AG04449 (cell line): ENCODE results near the gene ACSL5.

Source experiments
- CTCF ChIA-PET: fragments of 350-600 bp; formaldehyde crosslinking; extraction: SDS; loops from one replicate; lab custom pipeline; 2021; ENCODE audit warnings: antibody characterized with exemption; lab: Yijun Ruan, JAX
- POLR2A ChIA-PET: fragments of 400-600, 350-600 bp; formaldehyde crosslinking; extraction: SDS; loops from one replicate; lab custom pipeline; 2020; ENCODE audit warnings: antibody characterized with exemption, inconsistent platforms; lab: Yijun Ruan, JAX
- DNase-seq: peaks from one replicate; pipeline ENCODE4 v3.0.0-alpha.2; 2010; ENCODE audit warnings: low read depth, low spot score
- H3K4me3 ChIP-seq: 2 replicates; pipeline ENCODE4 v1.5.1; 2011; ENCODE audit warnings: low read depth, mild to moderate bottlenecking, control low read depth, low read length
- CTCF ChIP-seq: IDR thresholded peaks from one replicate; pipeline ENCODE4 v1.5.1; 2011; ENCODE audit warnings: mild to moderate bottlenecking, moderate library complexity, low read length, control low read depth, inconsistent platforms; ENCODE audit not compliant: insufficient read depth; ENCODE audit errors: missing control alignments

ACSL5 gene

GRCh38 chr10:112407696-112408095 is 33.8 kb downstream of the ACSL5 start:
- ChIA-PET CTCF (no interaction called here), POLR2A (no interaction called here)
- no peak for TF ChIP-seq CTCF
- no peak for DNase-seq
- H3K4me3 ChIP-seq: no peak overlapping the region

- ChIA-PET POLR2A (no interaction called here), CTCF (no interaction called here)
- H3K4me3 ChIP-seq: no peak overlapping the region
- TF ChIP-seq CTCF: no peak
- no peak for DNase-seq
Observed at GRCh38 chr10:112409299-112409698, 35.4 kb downstream of the ACSL5 start.

GRCh38 chr10:112409755-112410154 is 35.8 kb downstream of the ACSL5 start:
- ChIA-PET POLR2A (no interaction called here), CTCF (no interaction called here)
- H3K4me3 ChIP-seq: no peak overlapping the region
- no peak for TF ChIP-seq CTCF
- no peak for DNase-seq

GRCh38 chr10:112412696-112413095 is 38.8 kb downstream of the ACSL5 start:
- no peak for DNase-seq
- POLR2A ChIA-PET: no interaction called here
- CTCF ChIA-PET: interaction anchor here (1.3 kb wide), 1 partner anchor 23 kb away, joined by 3 read pairs; no protein-coding TSS in a partner anchor

GRCh38 chr10:112421731-112422130 is 47.8 kb downstream of the ACSL5 start:
- POLR2A ChIA-PET: no interaction called here
- CTCF ChIA-PET: no interaction called here
- no peak for DNase-seq

More at GRCh38 chr10:112412696-112413095, 38.8 kb downstream of the ACSL5 start:
- H3K4me3 ChIP-seq: no peak overlapping the region
- no peak for TF ChIP-seq CTCF

GRCh38 chr10:112424651-112425050 is 50.7 kb downstream of the ACSL5 start:
- CTCF ChIA-PET: interaction anchor here (1.1 to 2.1 kb wide), 2 partner anchors 8 to 11 kb away, joined by 3 to 16 read pairs; no protein-coding TSS in a partner anchor
- TF ChIP-seq CTCF: no peak
- DNase-seq: no peak
- POLR2A ChIA-PET: no interaction called here
- H3K4me3 ChIP-seq: no peak overlapping the region

More at GRCh38 chr10:112421731-112422130, 47.8 kb downstream of the ACSL5 start:
- H3K4me3 ChIP-seq: no peak overlapping the region
- no peak for TF ChIP-seq CTCF
